GM18507 (cell line): Measurements from ENCODE around the gene LMTK3.

Experiments
- DNase-seq: peaks from one replicate; pipeline ENCODE4 v3.0.0; 2011; ENCODE audit warnings: low read depth; ENCODE audit not compliant: insufficient read length; ENCODE audit errors: extremely low spot score
- FAIRE-seq: peaks from 2 replicates; lab custom pipeline; 2011; peaks lifted over from hg19 to GRCh38; lab: Jason Lieb, UNC

LMTK3 gene

DNA sequence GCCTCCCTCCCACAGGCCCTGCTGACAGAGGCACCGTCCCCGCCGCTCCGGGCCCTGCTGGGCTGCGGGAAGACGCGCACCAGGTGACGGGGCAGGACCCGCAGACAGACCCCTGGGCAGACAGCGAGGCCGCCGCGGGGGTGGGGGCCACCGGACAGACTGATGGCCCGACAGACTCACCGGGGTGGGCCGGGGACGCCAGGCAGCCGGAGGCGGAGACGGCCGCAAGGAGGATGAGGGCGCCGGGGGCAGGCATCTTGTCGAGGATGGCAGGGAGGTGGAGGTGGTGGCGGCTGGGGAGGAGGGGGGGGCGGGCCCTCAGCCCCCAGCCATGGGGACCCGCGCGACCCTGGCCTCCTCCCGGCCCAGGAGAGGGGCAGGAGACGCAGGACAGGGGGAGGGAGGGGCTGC is 309 bp downstream of the LMTK3 start:
- DNase-seq, result no peak
- no peak for FAIRE-seq

DNA sequence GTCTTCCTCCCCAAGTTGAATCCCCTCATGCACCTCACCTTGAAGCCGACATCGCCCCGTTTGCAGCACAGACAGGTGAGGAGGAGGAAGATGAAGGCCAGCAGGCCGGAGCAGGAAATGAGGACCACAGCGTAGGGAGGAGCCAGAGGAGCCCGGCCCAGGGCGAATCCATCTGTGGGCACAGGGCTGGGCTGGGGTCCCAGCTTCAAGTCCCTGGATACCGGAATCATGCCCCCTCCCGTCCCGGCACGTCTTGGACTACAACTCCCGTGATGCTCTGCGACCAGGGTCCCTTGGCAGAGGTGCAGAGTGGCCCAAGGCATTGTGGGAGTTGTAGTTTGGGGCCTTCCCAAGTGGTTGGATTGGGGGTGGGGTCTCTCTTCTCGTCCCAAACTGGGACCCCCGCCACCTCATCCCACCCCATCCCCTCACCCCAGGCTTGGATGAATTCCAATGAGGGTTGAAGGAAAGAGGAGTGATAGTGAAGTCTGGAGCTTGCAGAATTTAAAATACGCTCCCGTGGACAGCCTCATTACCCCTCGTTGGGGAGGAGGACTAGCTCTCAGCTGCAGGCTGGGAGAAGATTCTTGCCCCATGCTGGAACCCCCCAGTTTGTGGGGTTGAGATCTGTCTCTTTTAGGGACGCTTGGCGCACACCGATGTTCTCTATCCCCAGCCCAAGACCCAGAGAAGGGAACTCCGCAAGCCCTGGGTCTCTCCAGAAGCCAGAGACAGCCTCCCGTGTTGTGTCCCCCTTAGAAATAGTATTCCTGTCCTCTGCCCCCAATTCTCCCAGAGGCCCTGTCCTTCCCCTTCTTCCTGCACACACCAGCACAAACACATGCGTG is 990 bp downstream of the LMTK3 start:
- DNase-seq (no peak), FAIRE-seq (peak; percentile 65)

DNA sequence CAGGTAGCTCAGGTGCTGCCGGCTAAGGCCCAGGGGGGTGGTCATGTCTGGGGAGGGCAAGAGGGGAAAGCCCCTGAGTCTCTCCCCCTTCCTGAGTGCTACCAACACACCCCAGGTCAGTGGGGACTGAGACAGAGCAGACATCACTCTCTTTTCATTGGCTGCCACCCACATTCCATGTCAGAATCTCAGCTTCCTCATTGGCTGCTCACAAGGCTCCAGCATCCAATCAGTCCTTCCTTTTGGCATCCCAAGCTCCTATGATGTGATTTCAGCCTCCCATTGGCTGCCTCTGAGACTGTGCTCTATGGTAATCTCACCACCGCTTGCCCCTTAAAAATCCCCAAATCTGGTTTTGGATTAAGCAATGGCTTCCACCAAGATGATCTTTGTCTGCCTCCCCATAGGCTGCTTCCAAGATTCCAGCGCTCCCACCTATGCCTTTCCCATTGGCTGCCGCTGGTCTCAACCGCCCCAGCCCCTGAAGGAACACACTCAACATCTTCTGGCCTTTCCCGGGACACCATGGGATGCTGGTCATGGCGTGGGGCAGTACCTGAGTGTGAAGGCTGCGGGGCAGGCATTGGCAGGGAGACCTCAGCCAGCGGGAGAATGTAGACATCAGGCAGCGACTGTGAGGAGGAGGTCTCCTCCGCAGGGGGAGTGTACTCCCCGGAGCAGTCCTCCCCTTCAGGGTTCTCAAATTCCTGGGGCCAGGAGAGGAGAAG is 2.0 kb downstream of the LMTK3 start:
- FAIRE-seq (no peak), DNase-seq (no peak)

- DNase-seq (no peak), FAIRE-seq (no peak)
Measured at GRCh38 chr19:48508729-48509411, 2.8 kb downstream of the LMTK3 start.

- no peak for FAIRE-seq
- DNase-seq, result no peak
Measured at GRCh38 chr19:48507911-48508439, 3.7 kb downstream of the LMTK3 start.

DNA sequence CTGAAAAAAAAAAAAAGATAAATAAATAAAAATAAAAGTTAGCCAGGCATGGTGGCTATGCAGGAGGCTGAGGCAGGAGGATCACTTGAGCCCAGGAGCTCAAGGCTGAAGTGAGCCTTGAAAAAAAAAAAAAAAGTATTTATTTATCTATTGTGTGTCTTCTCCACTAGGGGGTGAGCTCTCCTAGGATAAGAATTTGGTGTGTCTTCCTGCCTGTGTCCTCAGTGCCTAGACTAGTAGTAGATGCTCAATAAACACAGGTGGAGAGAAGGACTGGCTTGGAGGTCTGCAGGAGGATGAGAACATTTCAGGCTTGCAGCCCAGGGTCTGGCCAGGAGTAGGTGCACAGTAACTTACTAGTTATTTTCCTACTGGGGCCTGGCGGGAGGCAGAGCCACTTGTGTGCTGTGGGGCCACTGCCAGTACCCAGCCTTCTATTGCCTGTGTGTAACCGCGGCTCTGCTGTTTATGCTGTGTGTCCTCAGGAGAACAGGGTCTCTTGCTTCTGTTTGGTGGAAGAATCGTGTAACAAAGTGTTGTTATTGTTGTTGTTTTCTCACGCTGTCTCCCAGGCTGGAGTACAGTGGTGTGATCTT is 5.4 kb downstream of the LMTK3 start:
- DNase-seq (no peak), FAIRE-seq (peak; percentile 51)

- DNase-seq (no peak), FAIRE-seq (no peak)
Measured at GRCh38 chr19:48502350-48503018, 9.2 kb downstream of the LMTK3 start.

DNA sequence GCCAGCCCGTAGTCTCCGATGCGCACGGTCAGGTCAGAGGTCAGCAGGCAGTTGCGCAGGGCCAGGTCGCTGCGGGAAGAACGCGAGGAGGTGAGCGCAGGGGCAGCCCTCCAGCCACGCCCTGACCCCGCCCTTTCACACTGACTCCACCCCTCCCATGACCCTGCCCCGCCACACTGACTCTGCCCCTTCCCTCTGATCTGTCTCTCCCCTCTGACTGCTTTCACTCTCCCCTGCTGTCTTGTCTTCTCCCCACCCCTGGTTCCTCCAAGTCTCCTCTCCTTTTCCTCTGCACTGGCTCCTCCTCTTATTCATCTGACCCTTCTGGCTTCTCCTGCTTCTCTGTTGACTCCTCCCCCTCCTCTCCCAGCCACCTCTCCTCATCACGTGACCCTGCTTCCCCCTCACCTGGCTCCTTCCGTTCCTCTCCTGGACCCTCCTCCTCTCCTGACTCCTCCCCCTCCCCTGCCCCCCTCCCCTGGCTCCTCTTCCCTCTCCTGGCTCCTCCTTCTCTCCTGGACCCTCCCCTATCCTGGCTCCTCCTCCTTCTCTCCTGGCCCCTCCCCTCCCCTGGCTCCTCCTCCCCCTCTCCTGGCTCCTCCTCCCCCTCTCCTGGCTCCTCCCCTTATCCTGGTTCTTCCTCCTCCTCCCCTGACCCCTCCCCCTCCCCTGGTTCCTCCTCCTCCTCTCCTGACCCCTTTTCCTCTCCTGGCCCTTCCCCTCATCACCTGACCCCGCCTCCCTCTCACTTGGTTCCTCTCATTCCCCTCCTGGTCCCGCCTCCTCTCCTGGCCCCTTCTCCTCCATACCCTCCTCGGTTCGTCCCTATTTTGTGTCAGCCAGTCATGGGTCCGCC is 9.9 kb downstream of the LMTK3 start:
- DNase-seq (no peak), FAIRE-seq (peak; percentile 72)

GRCh38 chr19:48500830-48501493 is 10.7 kb downstream of the LMTK3 start:
- DNase-seq, result no peak
- FAIRE-seq, result no peak

DNA sequence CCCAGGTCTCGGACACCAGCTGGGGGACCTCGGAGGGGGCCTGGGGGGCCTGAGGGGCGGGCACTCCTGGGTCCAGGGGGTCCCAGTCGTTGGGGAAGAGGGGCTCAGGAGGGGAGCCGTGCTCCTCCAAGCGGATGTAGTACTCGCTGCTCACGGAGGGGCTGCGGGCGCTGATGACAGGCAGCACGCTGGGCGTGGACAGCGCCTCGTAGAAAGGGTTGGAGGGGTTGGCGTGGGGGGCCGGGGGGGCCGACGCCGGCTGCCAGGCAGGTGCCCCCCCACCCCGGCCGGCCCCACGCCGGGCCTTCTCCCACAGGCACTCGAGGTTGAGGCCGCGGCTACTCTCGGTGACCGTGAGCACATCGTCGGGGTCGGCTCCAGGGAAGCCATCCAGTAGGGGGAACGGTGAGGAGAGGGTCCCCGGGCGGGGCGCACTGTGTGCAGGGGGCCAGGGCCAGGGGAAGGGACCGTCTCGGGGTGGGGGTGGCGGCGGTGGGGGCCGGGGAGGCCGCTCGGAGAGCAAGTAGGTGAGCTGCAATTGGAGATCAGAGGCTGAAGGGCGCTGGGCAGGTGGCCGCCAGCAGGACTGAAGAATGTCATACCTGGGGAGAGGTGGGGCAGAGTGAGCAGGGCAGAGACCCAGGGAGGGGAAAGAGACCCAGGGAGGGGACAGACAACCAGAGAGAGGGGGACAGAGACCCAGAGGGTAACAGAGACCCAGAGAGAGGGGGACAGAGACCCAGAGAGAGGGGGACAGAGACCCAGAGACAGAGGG is 12.1 kb downstream of the LMTK3 start:
- DNase-seq, result no peak
- no peak for FAIRE-seq

- DNase-seq, result no peak
Measured at GRCh38 chr19:48498595-48499311, 12.9 kb downstream of the LMTK3 start.

DNA sequence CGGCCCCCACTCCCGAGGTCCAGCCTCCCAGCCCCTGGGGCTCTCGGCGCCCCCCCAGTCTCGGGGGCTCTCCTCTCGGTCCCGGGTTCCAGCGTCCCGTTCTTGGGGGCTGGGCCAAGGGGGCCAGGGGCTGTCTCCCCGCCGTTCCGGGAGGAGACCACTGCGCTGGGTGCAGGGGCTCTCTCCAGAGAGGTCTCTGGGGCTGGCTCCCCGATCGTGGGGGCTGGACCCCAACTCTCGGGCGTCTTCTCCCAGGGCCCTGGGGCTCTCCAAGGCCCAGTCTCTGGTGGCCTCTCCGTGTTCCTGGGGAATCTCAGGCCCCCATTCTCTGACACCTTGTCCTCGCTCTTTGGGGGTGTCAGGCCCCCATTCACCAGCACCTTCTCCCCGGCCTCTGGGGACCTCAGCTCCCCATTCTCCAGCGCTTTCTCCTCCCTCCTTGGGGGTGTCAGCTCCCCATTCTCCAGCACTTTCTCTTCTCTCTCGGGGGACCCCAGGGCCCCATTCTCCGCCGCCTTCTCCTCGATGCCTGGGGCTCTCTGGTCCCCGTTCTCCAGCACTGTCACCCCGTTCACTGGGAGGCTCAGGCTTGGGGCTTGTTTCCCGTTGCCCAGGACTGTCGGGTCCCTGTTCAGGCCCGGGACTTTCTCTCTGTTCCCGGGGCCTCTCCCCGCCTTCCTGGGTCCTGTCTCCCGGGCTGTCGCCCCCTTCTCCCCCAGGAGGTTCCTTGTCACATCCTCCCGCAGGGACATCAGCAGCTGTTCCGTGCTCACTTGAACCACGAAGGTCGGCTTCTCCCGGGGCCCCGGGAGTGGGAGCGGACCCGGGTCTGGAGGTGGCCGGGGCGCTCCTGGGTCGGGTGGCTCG is 13.7 kb downstream of the LMTK3 start:
- DNase-seq (no peak), FAIRE-seq (no peak)

More at GRCh38 chr19:48498595-48499311, 12.9 kb downstream of the LMTK3 start:
- FAIRE-seq, result no peak

- FAIRE-seq, result no peak
- DNase-seq, result no peak
Measured at GRCh38 chr19:48496959-48497727, 14.5 kb downstream of the LMTK3 start.

DNA sequence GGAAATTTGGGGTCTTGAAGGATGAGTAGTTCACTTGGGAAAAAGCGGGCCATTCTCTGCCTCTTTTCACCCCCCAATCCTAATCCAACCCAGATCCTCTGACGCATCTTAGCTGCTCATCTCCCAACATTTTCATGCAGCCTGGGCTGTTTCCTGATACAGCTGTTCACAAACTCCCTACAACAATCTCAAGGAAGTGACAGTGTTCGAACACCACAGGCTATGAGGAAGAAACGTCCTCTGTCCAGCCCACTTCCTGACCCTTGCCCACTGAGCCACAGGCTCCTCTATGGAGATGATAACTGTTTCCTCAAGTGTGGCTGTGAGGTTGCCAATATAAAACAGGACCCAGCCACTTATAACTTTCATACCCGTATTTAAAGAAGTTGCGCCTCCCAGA is 16.2 kb downstream of the LMTK3 start:
- no peak for DNase-seq
- no peak for FAIRE-seq
